WTC11 (cell line): ENCODE results near the gene KIRREL3. TPM values are rescaled to one million over a fixed set of nuclear protein-coding genes. Genes with fewer than 3 reads are reported as not detected.

Experiments used
- ATAC-seq: fragments of 200-7000 bp; cut with Tn5 transposase; 2 replicates; pipeline ENCODE4 v1.10.0; 2021; ENCODE audit warnings: mild to moderate bottlenecking, moderate library complexity
- CTCF ChIA-PET: fragments of 300-600 bp; sonication (Branson Sonifier 250); formaldehyde crosslinking; loops from one replicate; lab custom pipeline; 2021; ENCODE audit warnings: antibody characterized with exemption; lab: Charles Lee
- POLR2A ChIA-PET: fragments of 350-600 bp; sonication (Branson Sonifier 250); formaldehyde crosslinking; loops from one replicate; lab custom pipeline; 2021; ENCODE audit warnings: antibody characterized with exemption; lab: Charles Lee
- DNase-seq: peaks from one replicate; pipeline ENCODE4 v3.0.0; 2021; ENCODE audit warnings: low spot score
- H3K27ac Mint-ChIP-seq: 2 replicates; pipeline ENCODE4 v1.8.0; 2021; ENCODE audit warnings: mixed read lengths
- H3K27me3 Mint-ChIP-seq: 2 replicates; pipeline ENCODE4 v1.8.0; 2021; ENCODE audit warnings: low read depth, mild to moderate bottlenecking, moderate library complexity, mixed read lengths
- H3K36me3 Mint-ChIP-seq: 2 replicates; pipeline ENCODE4 v1.8.0; 2021; ENCODE audit warnings: mixed read lengths
- H3K4me1 Mint-ChIP-seq: 2 replicates; pipeline ENCODE4 v1.8.0; 2022; ENCODE audit warnings: mixed read lengths
- H3K4me3 Mint-ChIP-seq: 2 replicates; pipeline ENCODE4 v1.8.0; 2021; ENCODE audit warnings: mild to moderate bottlenecking, moderate library complexity, mixed read lengths
- H3K9me3 Mint-ChIP-seq: 2 replicates; pipeline ENCODE4 v1.8.0; 2021; ENCODE audit warnings: mixed read lengths
- ATF3 ChIP-seq: sonication (generic); formaldehyde crosslinking; conservative IDR thresholded peaks from 2 replicates; pipeline ENCODE4 v1.8.1; 2022; ENCODE audit warnings: mild to moderate bottlenecking, missing genetic modification reagents
- ATF6 ChIP-seq: sonication (generic); formaldehyde crosslinking; IDR thresholded peaks from 2 replicates; pipeline ENCODE4 v1.8.1; 2023; ENCODE audit warnings: mild to moderate bottlenecking, missing genetic modification reagents
- E2F5 ChIP-seq: sonication (generic); formaldehyde crosslinking; IDR thresholded peaks from 2 replicates; pipeline ENCODE4 v1.8.1; 2022; ENCODE audit warnings: mild to moderate bottlenecking, moderate library complexity, missing genetic modification reagents
- EMX1 ChIP-seq: fragments of 250-450 bp; sonication (Bioruptor Pico); IDR thresholded peaks from 2 replicates; pipeline ENCODE4 v1.8.0; 2021; ENCODE audit warnings: mild to moderate bottlenecking
- HMGA2 ChIP-seq: fragments of 250-450 bp; sonication (Bioruptor Pico); IDR thresholded peaks from 2 replicates; pipeline ENCODE4 v1.4.0; 2021; ENCODE audit warnings: mild to moderate bottlenecking, moderate library complexity
- PRRX2 ChIP-seq: fragments of 250-450 bp; sonication (Bioruptor Pico); IDR thresholded peaks from 2 replicates; pipeline ENCODE4 v1.8.0; 2021; ENCODE audit warnings: mild to moderate bottlenecking
- STAT6 ChIP-seq: sonication (generic); formaldehyde crosslinking; conservative IDR thresholded peaks from 2 replicates; pipeline ENCODE4 v1.8.1; 2023; ENCODE audit warnings: mild to moderate bottlenecking, low read depth, missing genetic modification reagents, moderate library complexity
- USF2 ChIP-seq: sonication (generic); formaldehyde crosslinking; IDR thresholded peaks from 2 replicates; pipeline ENCODE4 v1.8.1; 2023; ENCODE audit warnings: mild to moderate bottlenecking, missing genetic modification reagents, moderate library complexity
- ZMAT4 ChIP-seq: fragments of 250-450 bp; sonication (Bioruptor Pico); IDR thresholded peaks from 2 replicates; pipeline ENCODE4 v1.9.0; 2021; ENCODE audit warnings: mild to moderate bottlenecking
- ZSCAN18 ChIP-seq: fragments of 250-450 bp; sonication (Bioruptor Pico); IDR thresholded peaks from 2 replicates; pipeline ENCODE4 v2.1.2; 2022; ENCODE audit warnings: mild to moderate bottlenecking, moderate library complexity
- total RNA-seq: library from RNA; stranded (reverse); gene quantifications from 3 replicates; pipeline ENCODE4 v1.2.3, GENCODE V29; 2021

Gene KIRREL3
- total RNA-seq, 1 experiment from 2014 or later: 0.59 TPM

- no peaks in the 10 kb centered on the region for H3K36me3 Mint-ChIP-seq
- CTCF ChIA-PET: interaction anchor here (1.0 kb wide), 1 partner anchor 459 kb away, joined by 4 read pairs; no protein-coding TSS in a partner anchor
Observed at GRCh38 chr11:126939552-126939951, 61.0 kb downstream of the KIRREL3 start.

More at GRCh38 chr11:126939552-126939951, 61.0 kb downstream of the KIRREL3 start:
- POLR2A ChIA-PET: no interaction called here
- ATAC-seq: no peak
- H3K27me3 Mint-ChIP-seq: no peaks in the 10 kb centered on the region
- H3K4me1 Mint-ChIP-seq: peaks cover 12% of the 10 kb centered on the region
- no peak overlapping the region for H3K4me3 Mint-ChIP-seq
- DNase-seq: no peak
- 0 out of 2 replicates have a peak, but pooled peaks cover 5% of the 10 kb centered on the region for H3K9me3 Mint-ChIP-seq
- no peak for TF ChIP-seq E2F5
- TF ChIP-seq ATF3 (CRISPR knock-in tag): no peak
- no peak for TF ChIP-seq ZMAT4 (CRISPR knock-in tag)
- TF ChIP-seq EMX1 (CRISPR knock-in tag): no peak
- TF ChIP-seq PRRX2 (CRISPR knock-in tag): no peak
- TF ChIP-seq HMGA2: no peak
- TF ChIP-seq ZSCAN18 (CRISPR knock-in tag): no peak
- no peak for TF ChIP-seq ATF6 (CRISPR knock-in tag)
- no peak for TF ChIP-seq USF2 (CRISPR knock-in tag)
- no peak for TF ChIP-seq STAT6 (CRISPR knock-in tag)
- no peak overlapping the region for H3K27ac Mint-ChIP-seq
